Fibroblast of mammary gland (primary cell): ENCODE data around the gene ABLIM1.

Experiments used
- DNase-seq: peaks from one replicate; pipeline ENCODE4 v3.0.0-alpha.2; 2010; ENCODE audit warnings: low read depth
- H3K4me3 ChIP-seq: 2 replicates; pipeline ENCODE4 v1.5.1; 2011; ENCODE audit warnings: low read depth, mild to moderate bottlenecking, low read length, moderate library complexity; ENCODE audit not compliant: control insufficient read depth
- TF ChIP-seq, protein P1 (sequence below): conservative IDR thresholded peaks from 2 replicates; pipeline ENCODE4 v1.5.1; 2011; ENCODE audit warnings: low read depth, low read length, inconsistent platforms; ENCODE audit not compliant: control insufficient read depth, insufficient read depth

Gene ABLIM1

DNA sequence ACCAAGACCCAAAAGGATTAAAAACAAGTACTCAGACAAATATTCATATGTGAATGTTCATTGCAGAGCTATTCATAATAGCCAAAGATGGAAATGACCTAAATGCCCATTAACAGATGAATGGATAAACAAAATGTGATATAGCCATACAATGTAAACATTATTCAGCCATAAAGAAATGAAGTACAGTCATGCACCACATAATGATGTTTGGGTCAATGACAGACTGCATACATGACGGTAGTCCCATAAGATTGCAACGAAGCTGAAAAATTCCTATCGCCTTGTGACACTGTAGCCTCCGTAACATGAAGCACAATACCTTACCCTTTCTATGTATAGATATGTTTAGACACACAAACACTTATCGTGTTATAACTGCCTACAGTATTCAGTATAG is 97.9 kb downstream of the ABLIM1 start:
- no peak for DNase-seq
- TF ChIP-seq, protein P1, sequence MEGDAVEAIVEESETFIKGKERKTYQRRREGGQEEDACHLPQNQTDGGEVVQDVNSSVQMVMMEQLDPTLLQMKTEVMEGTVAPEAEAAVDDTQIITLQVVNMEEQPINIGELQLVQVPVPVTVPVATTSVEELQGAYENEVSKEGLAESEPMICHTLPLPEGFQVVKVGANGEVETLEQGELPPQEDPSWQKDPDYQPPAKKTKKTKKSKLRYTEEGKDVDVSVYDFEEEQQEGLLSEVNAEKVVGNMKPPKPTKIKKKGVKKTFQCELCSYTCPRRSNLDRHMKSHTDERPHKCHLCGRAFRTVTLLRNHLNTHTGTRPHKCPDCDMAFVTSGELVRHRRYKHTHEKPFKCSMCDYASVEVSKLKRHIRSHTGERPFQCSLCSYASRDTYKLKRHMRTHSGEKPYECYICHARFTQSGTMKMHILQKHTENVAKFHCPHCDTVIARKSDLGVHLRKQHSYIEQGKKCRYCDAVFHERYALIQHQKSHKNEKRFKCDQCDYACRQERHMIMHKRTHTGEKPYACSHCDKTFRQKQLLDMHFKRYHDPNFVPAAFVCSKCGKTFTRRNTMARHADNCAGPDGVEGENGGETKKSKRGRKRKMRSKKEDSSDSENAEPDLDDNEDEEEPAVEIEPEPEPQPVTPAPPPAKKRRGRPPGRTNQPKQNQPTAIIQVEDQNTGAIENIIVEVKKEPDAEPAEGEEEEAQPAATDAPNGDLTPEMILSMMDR, result no peak
- no peak overlapping the region for H3K4me3 ChIP-seq

DNA sequence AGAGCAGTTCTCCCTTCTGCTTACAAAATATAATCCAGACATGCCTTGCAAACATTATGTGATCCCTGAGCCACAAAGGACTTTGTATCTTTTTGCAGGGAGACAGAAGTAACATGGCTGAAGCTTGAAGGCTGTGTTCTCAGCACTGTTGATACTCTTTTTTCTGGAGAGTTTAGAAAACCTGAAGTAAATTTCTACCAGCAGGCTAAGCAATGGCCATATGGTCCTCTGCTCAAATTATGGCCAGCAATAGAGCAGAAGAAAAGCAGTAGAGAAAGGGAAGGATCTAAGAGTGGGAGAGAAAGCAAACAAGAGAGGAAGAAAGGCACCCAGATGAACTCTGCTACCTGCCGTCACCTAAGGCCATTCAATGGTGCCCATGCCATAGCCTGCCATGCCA is 98.4 kb downstream of the ABLIM1 start:
- TF ChIP-seq, protein P1, result no peak
- no peak for DNase-seq
- no peak overlapping the region for H3K4me3 ChIP-seq

DNA sequence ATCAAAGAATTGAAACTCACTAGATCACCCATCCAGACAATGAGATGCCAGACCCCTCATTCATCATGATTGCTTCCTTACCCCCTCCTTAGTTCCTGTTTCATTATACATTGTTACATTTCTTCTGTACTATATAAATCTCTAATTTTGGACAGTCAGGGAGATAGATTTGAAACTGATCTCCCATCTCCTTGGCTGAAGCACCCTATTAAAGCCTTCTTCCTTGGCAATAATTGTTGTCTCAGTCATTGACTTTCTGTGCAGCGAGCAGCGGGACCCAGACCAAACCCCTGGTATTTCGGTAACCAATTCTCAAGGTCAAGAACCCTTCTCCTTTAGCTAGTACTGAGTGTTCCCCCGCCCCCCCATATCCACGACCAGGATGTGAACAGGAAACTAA is 100.2 kb downstream of the ABLIM1 start:
- no peak for DNase-seq
- TF ChIP-seq, protein P1, result no peak
- H3K4me3 ChIP-seq, result no peak overlapping the region

DNA sequence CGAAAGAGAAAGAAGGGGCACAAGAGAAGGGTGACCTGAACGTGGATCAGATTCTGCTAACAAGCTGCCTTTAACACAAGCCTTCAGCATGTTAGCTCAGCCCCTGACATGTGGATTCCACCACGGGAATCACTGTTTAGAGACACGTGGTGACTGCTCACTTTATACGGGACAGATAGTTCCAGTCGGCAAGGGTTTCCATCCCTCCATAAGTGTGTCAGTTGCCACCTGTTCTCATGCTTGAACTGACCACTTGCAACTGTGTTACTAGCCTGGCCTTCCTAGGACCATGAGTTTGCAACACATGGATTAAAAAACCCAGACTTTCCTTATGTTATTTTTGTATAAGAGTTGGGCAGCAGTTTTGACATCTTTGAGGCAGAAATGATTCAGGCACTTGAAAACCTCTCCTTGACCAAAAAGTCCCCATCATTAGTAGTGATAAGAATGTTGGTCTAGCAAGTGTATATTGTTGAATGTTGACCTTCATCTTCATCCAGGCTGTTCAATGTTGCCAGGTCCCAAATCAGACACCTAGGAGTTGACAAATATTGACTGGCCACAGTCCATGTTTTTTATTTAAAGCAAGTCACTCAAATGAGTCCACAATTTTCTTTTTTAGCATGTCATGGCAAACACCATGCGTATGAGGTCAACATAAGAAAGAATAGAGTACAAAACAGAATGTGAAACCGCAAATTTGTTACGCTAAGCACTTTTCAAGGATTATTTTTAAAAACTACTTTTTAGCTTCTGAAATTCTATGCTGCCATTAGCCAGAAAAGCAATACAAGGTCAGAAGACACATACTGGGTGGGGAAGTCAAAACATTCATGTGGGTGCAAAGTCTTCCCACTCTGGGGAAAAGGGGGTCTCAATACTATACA is 101.6 kb downstream of the ABLIM1 start:
- no peak overlapping the region for H3K4me3 ChIP-seq
- TF ChIP-seq, protein P1, result no peak
- DNase-seq, result no peak

DNA sequence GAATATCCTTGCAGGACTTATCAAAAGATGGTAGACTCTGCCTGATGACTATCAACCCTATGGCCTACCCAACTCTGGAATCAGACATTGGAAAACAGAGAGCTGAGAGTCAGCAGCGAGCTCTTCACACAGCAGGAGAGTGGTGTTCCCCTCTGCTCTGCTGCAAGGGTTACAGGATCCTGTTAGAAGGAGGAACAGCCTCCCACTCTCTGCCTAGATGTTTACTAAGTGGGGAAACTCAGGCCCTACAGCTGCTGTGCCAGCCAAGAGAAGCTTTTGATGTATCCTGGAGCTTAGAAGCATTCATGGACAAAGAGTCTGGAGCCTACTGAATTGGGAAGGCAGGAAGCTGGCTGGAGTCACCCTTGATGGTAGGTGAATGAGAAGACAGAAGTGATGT is 104.6 kb downstream of the ABLIM1 start:
- no peak overlapping the region for H3K4me3 ChIP-seq
- TF ChIP-seq, protein P1, result no peak
- DNase-seq, result no peak

DNA sequence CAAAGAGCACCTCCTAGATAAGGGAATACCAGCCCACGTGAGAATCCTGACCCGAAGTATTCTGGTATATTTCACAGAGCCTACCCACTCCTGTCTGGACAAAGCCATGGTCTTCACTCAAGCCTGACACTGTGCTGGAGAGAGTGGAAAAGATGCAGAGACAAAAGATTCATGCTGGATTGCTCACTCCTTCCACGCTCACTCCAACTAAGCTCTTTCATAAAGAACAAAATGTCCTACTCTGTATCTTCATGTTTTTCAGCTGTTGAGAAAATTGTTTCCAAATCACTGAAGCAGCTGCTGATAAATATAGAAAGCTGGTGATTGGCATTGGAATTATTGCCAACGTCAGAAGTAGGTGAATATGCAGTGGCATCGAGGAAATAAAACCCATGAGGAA is 106.0 kb downstream of the ABLIM1 start:
- DNase-seq, result no peak

More for the DNA sequence above, 106.0 kb downstream of the ABLIM1 start:
- TF ChIP-seq, protein P1, result no peak
- no peak overlapping the region for H3K4me3 ChIP-seq
